WTC11 (cell line): ENCODE data around the gene ABHD17C. TPM values are rescaled to one million over a fixed set of nuclear protein-coding genes. Genes with fewer than 3 reads are reported as not detected.

Experiments used
- ATAC-seq: fragments of 200-7000 bp; cut with Tn5 transposase; 2 replicates; pipeline ENCODE4 v1.10.0; 2021; ENCODE audit warnings: mild to moderate bottlenecking, moderate library complexity
- CTCF ChIA-PET: fragments of 300-600 bp; sonication (Branson Sonifier 250); formaldehyde crosslinking; loops from one replicate; lab custom pipeline; 2021; ENCODE audit warnings: antibody characterized with exemption; lab: Charles Lee
- POLR2A ChIA-PET: fragments of 350-600 bp; sonication (Branson Sonifier 250); formaldehyde crosslinking; loops from one replicate; lab custom pipeline; 2021; ENCODE audit warnings: antibody characterized with exemption; lab: Charles Lee
- DNase-seq: peaks from one replicate; pipeline ENCODE4 v3.0.0; 2021; ENCODE audit warnings: low spot score
- H3K27ac Mint-ChIP-seq: 2 replicates; pipeline ENCODE4 v1.8.0; 2021; ENCODE audit warnings: mixed read lengths
- H3K27me3 Mint-ChIP-seq: 2 replicates; pipeline ENCODE4 v1.8.0; 2021; ENCODE audit warnings: low read depth, mild to moderate bottlenecking, moderate library complexity, mixed read lengths
- H3K36me3 Mint-ChIP-seq: 2 replicates; pipeline ENCODE4 v1.8.0; 2021; ENCODE audit warnings: mixed read lengths
- H3K4me1 Mint-ChIP-seq: 2 replicates; pipeline ENCODE4 v1.8.0; 2022; ENCODE audit warnings: mixed read lengths
- H3K4me3 Mint-ChIP-seq: 2 replicates; pipeline ENCODE4 v1.8.0; 2021; ENCODE audit warnings: mild to moderate bottlenecking, moderate library complexity, mixed read lengths
- H3K9me3 Mint-ChIP-seq: 2 replicates; pipeline ENCODE4 v1.8.0; 2021; ENCODE audit warnings: mixed read lengths
- AR ChIP-seq: fragments of 250-450 bp; sonication (Bioruptor Pico); IDR thresholded peaks from 2 replicates; pipeline ENCODE4 v1.9.0; 2021; ENCODE audit warnings: mild to moderate bottlenecking
- ATF1 ChIP-seq: sonication (generic); formaldehyde crosslinking; IDR thresholded peaks from 2 replicates; pipeline ENCODE4 v1.8.1; 2023; ENCODE audit warnings: mild to moderate bottlenecking, moderate library complexity, missing genetic modification reagents
- CREM ChIP-seq: sonication (generic); formaldehyde crosslinking; IDR thresholded peaks from 2 replicates; pipeline ENCODE4 v1.8.1; 2022; ENCODE audit warnings: mild to moderate bottlenecking, missing genetic modification reagents, moderate library complexity
- EMX1 ChIP-seq: fragments of 250-450 bp; sonication (Bioruptor Pico); IDR thresholded peaks from 2 replicates; pipeline ENCODE4 v1.8.0; 2021; ENCODE audit warnings: mild to moderate bottlenecking
- ESRRA ChIP-seq: sonication (generic); formaldehyde crosslinking; IDR thresholded peaks from 2 replicates; pipeline ENCODE4 v1.8.1; 2022; ENCODE audit warnings: mild to moderate bottlenecking, missing genetic modification reagents, borderline replicate concordance
- MXD4 ChIP-seq: fragments of 250-450 bp; sonication (Bioruptor Pico); IDR thresholded peaks from 2 replicates; pipeline ENCODE4 v1.8.0; 2021; ENCODE audit warnings: mild to moderate bottlenecking, moderate library complexity, borderline replicate concordance
- NR1H2 ChIP-seq: sonication (generic); formaldehyde crosslinking; IDR thresholded peaks from 2 replicates; pipeline ENCODE4 v1.9.0; 2021; ENCODE audit warnings: mild to moderate bottlenecking, moderate library complexity, missing genetic modification reagents
- NR3C1 ChIP-seq: sonication (generic); formaldehyde crosslinking; conservative IDR thresholded peaks from 2 replicates; pipeline ENCODE4 v1.8.1; 2023; ENCODE audit warnings: low read depth, mild to moderate bottlenecking, missing genetic modification reagents
- PRRX2 ChIP-seq: fragments of 250-450 bp; sonication (Bioruptor Pico); IDR thresholded peaks from 2 replicates; pipeline ENCODE4 v1.8.0; 2021; ENCODE audit warnings: mild to moderate bottlenecking
- RELA ChIP-seq: sonication (generic); formaldehyde crosslinking; IDR thresholded peaks from 2 replicates; pipeline ENCODE4 v1.8.1; 2022; ENCODE audit warnings: missing genetic modification reagents, mild to moderate bottlenecking, borderline replicate concordance
- RORB ChIP-seq: fragments of 250-450 bp; sonication (Bioruptor Pico); IDR thresholded peaks from 2 replicates; pipeline ENCODE4 v1.9.0; 2021; ENCODE audit warnings: mild to moderate bottlenecking
- SMAD4 ChIP-seq: sonication (generic); formaldehyde crosslinking; IDR thresholded peaks from 2 replicates; pipeline ENCODE4 v1.8.0; 2022; ENCODE audit warnings: mild to moderate bottlenecking, missing genetic modification reagents
- TEAD4 ChIP-seq: sonication (generic); formaldehyde crosslinking; IDR thresholded peaks from 2 replicates; pipeline ENCODE4 v1.8.0; 2022; ENCODE audit warnings: mild to moderate bottlenecking, missing genetic modification reagents
- TP53 ChIP-seq: sonication (generic); formaldehyde crosslinking; IDR thresholded peaks from 2 replicates; pipeline ENCODE4 v1.8.1; 2023; ENCODE audit warnings: mild to moderate bottlenecking, missing genetic modification reagents
- total RNA-seq: library from RNA; stranded (reverse); gene quantifications from 3 replicates; pipeline ENCODE4 v1.2.3, GENCODE V29; 2021
- TF ChIP-seq, protein P1 (sequence below): sonication (generic); formaldehyde crosslinking; IDR thresholded peaks from 2 replicates; pipeline ENCODE4 v1.8.0; 2023; ENCODE audit warnings: mild to moderate bottlenecking, missing genetic modification reagents
- TF ChIP-seq, protein P2 (sequence below): sonication (generic); formaldehyde crosslinking; conservative IDR thresholded peaks from 2 replicates; pipeline ENCODE4 v1.8.1; 2022; ENCODE audit warnings: mild to moderate bottlenecking, missing genetic modification reagents
- TF ChIP-seq, protein P3 (sequence below): sonication (generic); formaldehyde crosslinking; IDR thresholded peaks from 2 replicates; pipeline ENCODE4 v1.8.0; 2022; ENCODE audit warnings: mild to moderate bottlenecking, missing genetic modification reagents
- TF ChIP-seq, protein P4 (sequence below): sonication (generic); formaldehyde crosslinking; IDR thresholded peaks from 2 replicates; pipeline ENCODE4 v1.8.1; 2023; ENCODE audit warnings: mild to moderate bottlenecking, missing genetic modification reagents, borderline replicate concordance
- TF ChIP-seq, protein P5 (sequence below): sonication (generic); formaldehyde crosslinking; IDR thresholded peaks from 2 replicates; pipeline ENCODE4 v1.8.1; 2023; ENCODE audit warnings: mild to moderate bottlenecking, missing genetic modification reagents, moderate library complexity
- TF ChIP-seq, protein P6 (sequence below): fragments of 250-450 bp; sonication (Bioruptor Pico); IDR thresholded peaks from 2 replicates; pipeline ENCODE4 v1.9.0; 2021; ENCODE audit warnings: mild to moderate bottlenecking

Gene ABHD17C
- total RNA-seq, 1 experiment from 2014 or later = 29.0 TPM

DNA sequence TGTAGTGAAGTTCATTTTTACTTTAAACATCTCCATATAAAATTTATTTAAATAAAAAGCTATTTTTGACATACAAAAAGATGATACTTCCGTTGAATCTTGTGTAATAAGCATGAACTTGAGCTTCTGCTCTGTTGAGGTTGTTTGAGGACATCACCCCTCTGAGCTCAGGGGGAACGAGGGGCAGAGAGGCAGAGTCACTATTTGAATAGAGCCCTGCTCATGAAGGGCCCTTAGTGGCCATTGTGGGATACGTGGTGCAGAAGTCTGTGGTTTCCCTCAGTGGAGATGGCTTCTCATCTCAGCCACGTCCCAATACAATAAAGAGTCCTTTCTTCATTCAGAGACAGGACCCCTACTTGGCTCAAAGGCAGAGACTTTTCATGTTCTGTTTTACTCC is 94.7 kb downstream of the ABHD17C start:
- Mint-ChIP-seq H3K4me1 (peaks cover 8% of the 10 kb centered on the region), H3K27me3 (no peaks in the 10 kb centered on the region), H3K36me3 (no peaks in the 10 kb centered on the region), H3K27ac (no peak overlapping the region), H3K4me3 (no peak overlapping the region), H3K9me3 (no peaks in the 10 kb centered on the region)
- DNase-seq (no peak), ATAC-seq (no peak)
- ChIA-PET POLR2A (interaction anchor here (1.2 kb wide), 1 partner anchor 94 kb away, joined by 3 read pairs; no protein-coding TSS in a partner anchor), CTCF (no interaction called here)
- TF ChIP-seq CREM (CRISPR knock-in tag) (no peak), PRRX2 (CRISPR knock-in tag) (no peak), SMAD4 (no peak), NR1H2 (no peak), EMX1 (no peak), MXD4 (no peak), ATF1 (CRISPR knock-in tag) (no peak), RORB (CRISPR knock-in tag) (no peak), RELA (no peak), AR (CRISPR knock-in tag) (no peak), TEAD4 (CRISPR knock-in tag) (no peak)
- TF ChIP-seq, protein P1, sequence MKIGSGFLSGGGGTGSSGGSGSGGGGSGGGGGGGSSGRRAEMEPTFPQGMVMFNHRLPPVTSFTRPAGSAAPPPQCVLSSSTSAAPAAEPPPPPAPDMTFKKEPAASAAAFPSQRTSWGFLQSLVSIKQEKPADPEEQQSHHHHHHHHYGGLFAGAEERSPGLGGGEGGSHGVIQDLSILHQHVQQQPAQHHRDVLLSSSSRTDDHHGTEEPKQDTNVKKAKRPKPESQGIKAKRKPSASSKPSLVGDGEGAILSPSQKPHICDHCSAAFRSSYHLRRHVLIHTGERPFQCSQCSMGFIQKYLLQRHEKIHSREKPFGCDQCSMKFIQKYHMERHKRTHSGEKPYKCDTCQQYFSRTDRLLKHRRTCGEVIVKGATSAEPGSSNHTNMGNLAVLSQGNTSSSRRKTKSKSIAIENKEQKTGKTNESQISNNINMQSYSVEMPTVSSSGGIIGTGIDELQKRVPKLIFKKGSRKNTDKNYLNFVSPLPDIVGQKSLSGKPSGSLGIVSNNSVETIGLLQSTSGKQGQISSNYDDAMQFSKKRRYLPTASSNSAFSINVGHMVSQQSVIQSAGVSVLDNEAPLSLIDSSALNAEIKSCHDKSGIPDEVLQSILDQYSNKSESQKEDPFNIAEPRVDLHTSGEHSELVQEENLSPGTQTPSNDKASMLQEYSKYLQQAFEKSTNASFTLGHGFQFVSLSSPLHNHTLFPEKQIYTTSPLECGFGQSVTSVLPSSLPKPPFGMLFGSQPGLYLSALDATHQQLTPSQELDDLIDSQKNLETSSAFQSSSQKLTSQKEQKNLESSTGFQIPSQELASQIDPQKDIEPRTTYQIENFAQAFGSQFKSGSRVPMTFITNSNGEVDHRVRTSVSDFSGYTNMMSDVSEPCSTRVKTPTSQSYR (CRISPR knock-in tag) = no peak
- TF ChIP-seq, protein P2, sequence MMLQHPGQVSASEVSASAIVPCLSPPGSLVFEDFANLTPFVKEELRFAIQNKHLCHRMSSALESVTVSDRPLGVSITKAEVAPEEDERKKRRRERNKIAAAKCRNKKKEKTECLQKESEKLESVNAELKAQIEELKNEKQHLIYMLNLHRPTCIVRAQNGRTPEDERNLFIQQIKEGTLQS (CRISPR knock-in tag) = no peak
- TF ChIP-seq, protein P3, sequence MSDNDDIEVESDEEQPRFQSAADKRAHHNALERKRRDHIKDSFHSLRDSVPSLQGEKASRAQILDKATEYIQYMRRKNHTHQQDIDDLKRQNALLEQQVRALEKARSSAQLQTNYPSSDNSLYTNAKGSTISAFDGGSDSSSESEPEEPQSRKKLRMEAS (CRISPR knock-in tag) = no peak
- TF ChIP-seq, protein P4, sequence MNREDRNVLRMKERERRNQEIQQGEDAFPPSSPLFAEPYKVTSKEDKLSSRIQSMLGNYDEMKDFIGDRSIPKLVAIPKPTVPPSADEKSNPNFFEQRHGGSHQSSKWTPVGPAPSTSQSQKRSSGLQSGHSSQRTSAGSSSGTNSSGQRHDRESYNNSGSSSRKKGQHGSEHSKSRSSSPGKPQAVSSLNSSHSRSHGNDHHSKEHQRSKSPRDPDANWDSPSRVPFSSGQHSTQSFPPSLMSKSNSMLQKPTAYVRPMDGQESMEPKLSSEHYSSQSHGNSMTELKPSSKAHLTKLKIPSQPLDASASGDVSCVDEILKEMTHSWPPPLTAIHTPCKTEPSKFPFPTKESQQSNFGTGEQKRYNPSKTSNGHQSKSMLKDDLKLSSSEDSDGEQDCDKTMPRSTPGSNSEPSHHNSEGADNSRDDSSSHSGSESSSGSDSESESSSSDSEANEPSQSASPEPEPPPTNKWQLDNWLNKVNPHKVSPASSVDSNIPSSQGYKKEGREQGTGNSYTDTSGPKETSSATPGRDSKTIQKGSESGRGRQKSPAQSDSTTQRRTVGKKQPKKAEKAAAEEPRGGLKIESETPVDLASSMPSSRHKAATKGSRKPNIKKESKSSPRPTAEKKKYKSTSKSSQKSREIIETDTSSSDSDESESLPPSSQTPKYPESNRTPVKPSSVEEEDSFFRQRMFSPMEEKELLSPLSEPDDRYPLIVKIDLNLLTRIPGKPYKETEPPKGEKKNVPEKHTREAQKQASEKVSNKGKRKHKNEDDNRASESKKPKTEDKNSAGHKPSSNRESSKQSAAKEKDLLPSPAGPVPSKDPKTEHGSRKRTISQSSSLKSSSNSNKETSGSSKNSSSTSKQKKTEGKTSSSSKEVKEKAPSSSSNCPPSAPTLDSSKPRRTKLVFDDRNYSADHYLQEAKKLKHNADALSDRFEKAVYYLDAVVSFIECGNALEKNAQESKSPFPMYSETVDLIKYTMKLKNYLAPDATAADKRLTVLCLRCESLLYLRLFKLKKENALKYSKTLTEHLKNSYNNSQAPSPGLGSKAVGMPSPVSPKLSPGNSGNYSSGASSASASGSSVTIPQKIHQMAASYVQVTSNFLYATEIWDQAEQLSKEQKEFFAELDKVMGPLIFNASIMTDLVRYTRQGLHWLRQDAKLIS (CRISPR knock-in tag) = no peak
- TF ChIP-seq, all 79 proteins: peak for 0

- H3K27ac Mint-ChIP-seq = no peak overlapping the region
- no peak for DNase-seq
- H3K9me3 Mint-ChIP-seq = no peaks in the 10 kb centered on the region
- CTCF ChIA-PET = interaction anchor here (2.3 kb wide), 1 partner anchor 14 kb away, joined by 8 read pairs; no protein-coding TSS in a partner anchor
- H3K4me1 Mint-ChIP-seq = peaks cover 8% of the 10 kb centered on the region
- no peak for TF ChIP-seq ESRRA (CRISPR knock-in tag)
- no peak for TF ChIP-seq TP53 (CRISPR knock-in tag)
- TF ChIP-seq, protein P5, sequence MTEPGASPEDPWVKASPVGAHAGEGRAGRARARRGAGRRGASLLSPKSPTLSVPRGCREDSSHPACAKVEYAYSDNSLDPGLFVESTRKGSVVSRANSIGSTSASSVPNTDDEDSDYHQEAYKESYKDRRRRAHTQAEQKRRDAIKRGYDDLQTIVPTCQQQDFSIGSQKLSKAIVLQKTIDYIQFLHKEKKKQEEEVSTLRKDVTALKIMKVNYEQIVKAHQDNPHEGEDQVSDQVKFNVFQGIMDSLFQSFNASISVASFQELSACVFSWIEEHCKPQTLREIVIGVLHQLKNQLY (CRISPR knock-in tag) = no peak
- no peak for TF ChIP-seq NR3C1
- TF ChIP-seq, protein P4 (CRISPR knock-in tag) = no peak
- TF ChIP-seq, protein P6, sequence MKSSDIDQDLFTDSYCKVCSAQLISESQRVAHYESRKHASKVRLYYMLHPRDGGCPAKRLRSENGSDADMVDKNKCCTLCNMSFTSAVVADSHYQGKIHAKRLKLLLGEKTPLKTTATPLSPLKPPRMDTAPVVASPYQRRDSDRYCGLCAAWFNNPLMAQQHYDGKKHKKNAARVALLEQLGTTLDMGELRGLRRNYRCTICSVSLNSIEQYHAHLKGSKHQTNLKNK = no peak
- no peaks in the 10 kb centered on the region for H3K27me3 Mint-ChIP-seq
- POLR2A ChIA-PET = interaction anchor here (1.2 kb wide), 1 partner anchor 94 kb away, joined by 3 read pairs; no protein-coding TSS in a partner anchor
- no peak for ATAC-seq
- no peak overlapping the region for H3K4me3 Mint-ChIP-seq
- H3K36me3 Mint-ChIP-seq = no peaks in the 10 kb centered on the region
Observed at GRCh38 chr15:80790236-80790635, 95.1 kb downstream of the ABHD17C start.
